HG03039 (cell line): Measurements from ENCODE around the gene OR2AG1.
A peak's percentile ranks its signal among the peaks of the same experiment; 100 is the strongest.
"Not testable (repeated sequence)": the region's sequence is repeated elsewhere in the genome, so short reads cannot be mapped to it uniquely, and the experiment has no call there.

Experiments used
- ATAC-seq: cut with Tn5 transposase; IDR thresholded peaks from one replicate; pipeline ENCODE4 v1.9.1; 2021; ENCODE audit warnings: mild to moderate bottlenecking, moderate library complexity; ENCODE audit not compliant: unreplicated experiment

Gene OR2AG1

GRCh38 chr11:6780829-6781228 lies 2.0 kb upstream of the OR2AG1 start:
- no peak for ATAC-seq

DNA sequence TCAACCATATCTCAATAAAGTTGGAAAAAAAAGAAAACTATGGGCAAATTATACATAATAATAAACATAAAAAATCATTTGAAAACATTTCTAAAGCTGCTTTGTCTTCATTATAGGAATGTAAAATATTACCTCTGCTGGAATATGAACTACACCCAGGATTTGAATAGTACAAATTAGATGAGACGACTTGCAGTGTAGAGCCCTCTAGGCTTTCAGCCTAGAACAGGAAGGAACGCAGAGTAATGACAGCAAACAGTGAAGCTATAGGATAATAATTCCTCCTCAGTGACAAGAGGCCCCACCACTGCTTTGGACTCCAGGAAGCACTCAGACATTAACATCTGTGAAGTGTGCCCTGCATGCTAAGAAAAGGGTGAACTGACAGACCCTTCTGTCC lies 7.7 kb downstream of the OR2AG1 start:
- no peak for ATAC-seq

DNA sequence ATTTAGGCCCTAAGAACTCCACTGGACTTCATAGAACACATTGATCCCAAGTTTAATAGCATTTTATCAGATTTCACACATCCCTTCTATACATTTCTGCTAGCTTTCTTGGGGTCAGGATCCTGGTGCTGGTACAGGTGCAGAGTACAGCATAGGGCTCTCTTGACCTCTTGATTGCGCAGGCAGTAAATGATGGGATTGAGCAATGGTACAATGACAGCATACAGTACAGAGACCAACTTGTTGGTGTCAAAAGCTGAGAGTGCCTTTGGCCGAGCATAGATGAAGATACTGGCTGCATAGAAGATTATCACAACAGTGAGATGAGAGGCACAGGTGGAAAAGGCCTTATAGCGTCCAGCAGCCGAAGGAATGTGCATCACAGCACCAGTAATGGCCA lies 11.8 kb downstream of the OR2AG1 start:
- no peak for ATAC-seq

DNA sequence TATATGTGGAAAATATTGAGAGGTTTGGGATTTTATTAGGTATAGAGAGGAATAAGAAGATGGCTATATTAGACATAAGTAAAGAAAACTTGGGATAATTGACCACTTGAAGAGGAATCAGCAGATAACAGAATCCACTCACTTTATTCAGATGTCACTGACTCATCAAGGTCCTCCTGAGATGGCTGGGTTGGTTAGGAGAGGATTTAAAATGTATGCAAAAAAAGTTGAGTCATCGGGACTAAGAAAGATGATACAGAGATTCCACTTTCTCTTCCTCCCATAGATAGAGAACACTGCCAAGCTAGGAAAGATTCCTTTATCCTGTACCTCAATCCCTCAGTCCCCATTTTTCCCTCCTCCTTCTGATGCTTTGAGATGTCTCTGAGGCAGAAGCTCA lies 16.6 kb downstream of the OR2AG1 start, which contains the start of gene OR6A2:
OR6A2 (minus strand) TSS at position 288 of the 400 bp plus-strand sequence. CDS start 3,981 bp downstream, outside the sequence.
- ATAC-seq = no peak

DNA sequence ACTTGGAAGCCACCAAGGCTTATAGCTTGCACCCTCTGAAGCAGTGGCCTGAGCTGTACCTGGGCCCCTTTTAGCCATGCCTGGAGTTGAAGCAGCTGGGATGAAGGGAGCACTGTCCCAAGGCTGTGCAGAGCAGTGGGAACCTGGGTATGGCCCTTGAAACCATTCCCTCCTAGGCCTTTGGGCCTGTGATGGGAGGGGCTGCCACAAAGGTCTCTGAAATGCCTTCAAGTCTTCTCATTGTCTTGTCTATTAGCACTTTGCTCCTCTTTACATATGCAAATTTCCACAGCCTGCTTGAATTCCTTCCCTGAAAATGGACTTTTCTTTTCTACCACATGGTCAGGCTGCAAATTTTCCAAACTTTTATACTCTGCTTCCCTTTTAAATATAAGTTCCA lies 18.3 kb downstream of the OR2AG1 start:
- not testable (repeated sequence) for ATAC-seq

DNA sequence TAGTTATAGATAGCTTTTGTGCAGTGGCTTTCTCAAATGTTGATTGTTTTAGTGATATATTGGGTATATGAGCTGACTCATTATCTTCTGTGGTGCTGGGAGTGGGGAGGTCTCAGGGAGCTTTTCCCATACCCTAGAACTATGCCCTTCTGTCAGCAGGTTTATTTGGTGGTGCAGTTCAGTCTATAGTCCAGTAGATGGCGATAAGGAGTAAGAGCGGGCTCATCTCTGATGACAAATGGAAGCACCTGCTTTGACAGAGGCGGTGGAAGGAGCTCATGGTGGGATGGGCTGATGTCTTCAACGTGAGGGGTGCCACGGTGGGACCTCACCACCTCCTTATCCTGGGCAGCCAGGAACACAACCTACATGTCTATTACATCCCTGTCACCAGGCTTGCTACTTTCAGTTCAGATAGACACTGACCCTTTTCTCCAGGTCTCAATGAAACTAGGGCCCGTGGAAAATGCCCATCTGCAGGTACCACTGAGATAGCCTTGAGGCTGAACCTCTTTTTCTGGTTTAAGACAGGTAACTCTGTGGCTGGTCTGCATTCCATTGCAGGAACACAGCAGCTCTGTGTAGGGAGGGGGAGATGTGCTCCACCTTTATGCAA lies 29.7 kb downstream of the OR2AG1 start:
- ATAC-seq = peak; percentile 77

GRCh38 chr11:6813656-6814055 lies 30.8 kb downstream of the OR2AG1 start:
- no peak for ATAC-seq

DNA sequence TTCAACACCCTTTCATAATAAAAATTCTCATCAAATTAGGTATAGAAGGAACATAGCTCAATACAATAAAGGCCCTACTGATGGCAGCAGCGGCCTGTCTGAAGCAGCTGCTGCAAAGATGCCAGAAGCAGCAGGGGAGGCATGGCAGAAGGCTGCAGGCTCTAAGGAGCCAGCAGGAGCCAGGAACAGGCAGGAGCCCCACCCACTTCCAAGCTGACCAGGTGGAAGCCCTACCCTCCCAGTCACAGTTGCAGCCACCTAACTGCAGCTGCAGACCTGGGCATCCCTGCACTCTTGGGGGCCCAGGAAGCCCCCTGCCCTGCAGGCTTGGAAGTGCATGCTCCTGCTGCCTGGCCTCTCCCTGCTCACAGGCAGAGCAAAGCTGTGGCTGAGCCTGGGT lies 34.9 kb downstream of the OR2AG1 start:
- ATAC-seq = no peak

GRCh38 chr11:6818967-6819366 lies 36.1 kb downstream of the OR2AG1 start:
- ATAC-seq = no peak

GRCh38 chr11:6824136-6824823 lies 41.5 kb downstream of the OR2AG1 start:
- ATAC-seq = no peak

DNA sequence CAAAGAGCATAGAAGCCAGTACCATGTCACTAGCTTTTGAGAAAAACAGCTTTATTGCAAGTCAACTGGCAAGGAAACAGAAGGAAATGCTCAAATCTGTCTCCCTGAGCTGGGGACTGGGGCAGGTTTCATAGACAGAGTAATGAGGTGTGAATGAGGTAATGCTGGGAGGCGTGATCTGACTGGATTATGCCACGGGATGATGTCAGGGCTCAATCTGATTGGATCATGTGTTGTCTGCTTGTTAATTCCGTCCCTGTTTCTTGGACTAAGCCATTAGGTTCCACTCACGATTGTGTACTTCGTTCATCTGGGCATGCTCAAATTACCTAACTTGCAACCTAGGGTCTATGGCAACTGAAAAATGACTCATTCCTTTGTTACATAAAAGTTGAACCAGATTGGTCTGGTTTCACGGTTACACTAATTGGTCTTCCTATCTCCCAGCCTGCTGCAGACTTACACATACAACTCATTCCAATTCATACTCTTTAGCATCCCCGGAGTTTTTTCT lies 42.5 kb downstream of the OR2AG1 start:
- no peak for ATAC-seq

DNA sequence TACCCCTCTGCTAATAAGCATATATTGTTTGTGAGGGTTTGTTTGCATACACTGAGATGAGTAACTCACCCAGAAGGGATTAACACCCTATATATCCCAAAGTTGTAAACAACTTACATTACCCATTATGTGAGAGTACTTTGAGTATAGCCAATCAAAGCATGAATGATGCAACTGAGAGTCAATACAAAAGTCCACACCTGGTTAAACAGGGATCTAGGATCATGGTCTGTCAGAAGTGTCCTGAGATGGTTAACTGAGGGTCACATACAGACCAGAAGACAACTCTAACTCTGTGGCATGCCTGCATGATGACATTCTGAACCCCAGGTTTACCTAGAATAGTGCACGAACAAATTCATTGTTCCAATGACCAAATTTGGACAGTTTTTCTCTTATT lies 45.3 kb downstream of the OR2AG1 start:
- no peak for ATAC-seq

DNA sequence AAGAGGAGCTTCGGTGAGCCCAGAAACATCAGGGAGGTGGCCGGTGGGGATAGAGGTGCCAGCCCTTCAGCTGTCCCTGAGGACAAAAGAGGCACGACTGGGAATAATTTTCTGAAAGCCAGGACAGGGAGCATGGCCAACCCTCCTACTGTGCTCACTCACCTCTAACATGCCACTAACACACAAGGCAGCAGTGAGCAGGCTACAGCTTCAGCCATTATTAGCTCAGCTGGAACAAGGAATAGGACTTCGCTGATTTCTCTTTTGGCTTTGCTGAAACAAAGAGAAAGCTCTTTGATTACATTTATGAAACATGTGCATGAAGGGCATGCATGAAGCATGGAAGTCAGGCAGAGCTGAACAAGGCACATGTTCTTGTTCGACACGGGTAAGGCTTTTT lies 50.5 kb downstream of the OR2AG1 start:
- ATAC-seq = no peak

DNA sequence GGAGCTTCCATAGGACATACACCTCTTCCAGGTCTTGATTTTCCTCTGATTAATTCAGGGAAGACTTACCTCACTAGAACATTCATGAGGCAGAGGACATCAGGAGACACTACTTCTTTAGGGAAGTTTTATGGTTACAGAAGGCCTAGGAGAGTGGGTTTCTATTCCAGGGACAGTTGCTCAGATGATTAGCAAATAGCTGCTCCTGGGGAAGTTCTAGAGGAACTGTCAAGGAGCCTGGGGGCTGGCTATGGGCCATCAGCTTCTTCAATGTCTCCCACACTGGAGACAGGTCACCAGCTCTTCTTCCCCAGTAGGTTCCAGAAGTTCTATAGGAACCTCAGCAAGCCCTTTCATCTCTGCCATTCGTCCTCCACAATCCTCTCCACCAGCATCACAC lies 51.2 kb downstream of the OR2AG1 start:
- no peak for ATAC-seq
